Stomach (tissue), 9 donors: ENCODE data around the gene CDC42. TPM values are rescaled to one million over a fixed set of nuclear protein-coding genes. Genes with fewer than 3 reads are reported as not detected.
A peak's percentile ranks its signal among the peaks of the same experiment; 100 is the strongest.

Source experiments
- DNase-seq, 2 donors: peaks; one replicate each; pipeline versions ENCODE4 v3.0.0 to v3.0.0-alpha.2; 2013 to 2019
- H3K27ac ChIP-seq, 5 donors: fragments of 200-600 bp in 4 of 5; sonication (generic) in 4 of 5; one replicate each; pipeline ENCODE4 v1.5.1; 2013 to 2019; ENCODE audit warnings: mild to moderate bottlenecking in 1 of 5, moderate library complexity in 1 of 5
- H3K27me3 ChIP-seq, 3 donors: fragments of 200-600 bp; sonication (generic); one replicate each; pipeline ENCODE4 v1.5.1; 2017 to 2019; ENCODE audit warnings: mixed run types in 1 of 3
- H3K36me3 ChIP-seq, 4 donors: fragments of 200-600 bp; sonication (generic); 1 replicate in 3 of 4; 2 replicates in 1 of 4; pipeline ENCODE4 v1.5.1; 2016 to 2019
- H3K4me1 ChIP-seq, 4 donors: fragments of 200-600 bp; sonication (generic); one replicate each; pipeline ENCODE4 v1.5.1; 2016 to 2019
- H3K4me3 ChIP-seq, 4 donors: fragments of 200-600 bp; sonication (generic) in 3 of 4; one replicate each; pipeline ENCODE4 v1.5.1; 2016 to 2019; ENCODE audit warnings: mild to moderate bottlenecking in 1 of 4
- H3K9me3 ChIP-seq, 4 donors: fragments of 200-600 bp; sonication (generic); one replicate each; pipeline ENCODE4 v1.5.1; 2016 to 2019
- CTCF ChIP-seq, 7 experiments: fragments of 450-650 bp in 4 of 7; fragments of 200-600 bp in 3 of 7; sonication (generic) in 3 of 7; IDR thresholded peaks; one replicate each; pipeline ENCODE4 v1.5.1; 2016 to 2019; ENCODE audit warnings: antibody characterized with exemption in 7 of 7, control low read depth in 2 of 7, mild to moderate bottlenecking in 1 of 7
- EP300 ChIP-seq: sonication (generic); formaldehyde crosslinking; IDR thresholded peaks from one replicate; pipeline ENCODE4 v1.6.1; 2017; ENCODE audit warnings: antibody characterized with exemption
- POLR2A ChIP-seq, 4 donors: fragments of 450-650 bp; IDR thresholded peaks; one replicate each; pipeline ENCODE4 v1.6.1; 2016; ENCODE audit warnings: antibody characterized with exemption in 4 of 4, control low read depth in 2 of 4, mild to moderate bottlenecking in 1 of 4, moderate library complexity in 1 of 4
- POLR2AphosphoS5 ChIP-seq, 3 donors: sonication (generic); formaldehyde crosslinking; IDR thresholded peaks; one replicate each; pipeline ENCODE4 v1.6.1; 2016; ENCODE audit warnings: antibody characterized with exemption in 3 of 3
- WGBS, 5 donors: extraction: QIAGEN DNeasy Blood & Tissue Kit in 3 of 5; methylation state at CpG; one replicate each; pipeline versions ENCODE4 v1.1.5 to v1.1.7; 2013 to 2018; 5-methylcytosine and 5-hydroxymethylcytosine counted together
- intact Hi-C: fragments of 100-400 bp; cut with DNase I; formaldehyde crosslinking; loops from one replicate; pipeline ENCODE4 v1.15.1; 2023; ENCODE audit warnings: low total_unique reads
- polyA plus RNA-seq, 3 donors: library from polyadenylated mRNA; stranded (reverse); fragments of 200-250 nt; gene quantifications; one replicate each; pipeline ENCODE4 v1.2.3, GENCODE V29; 2013
- total RNA-seq, 5 donors: library from RNA; depleted of rRNA; stranded (reverse); fragments of >200 nt; gene quantifications; one replicate each; pipeline versions ENCODE4 v1.1.0 to v1.2.3, GENCODE V29; 2014 to 2016
- donor health status: healthy with polysubstance abuse.
- donor health status: Bipolar disorder and iron deficiency.
- donor health status: healthy.

The CDC42 gene
- total and polyA plus RNA-seq, 8 donors, result 72.4 to 425 (median 122) TPM

GRCh38 chr1:22075718-22076117 is 23.2 kb downstream of the CDC42 start:
- H3K9me3 ChIP-seq, result no peaks in the 10 kb centered on the region
- H3K4me3 ChIP-seq, result peak overlapping the region in 1 of 4 donors; percentile 4
- no peaks in the 10 kb centered on the region for H3K27me3 ChIP-seq
- H3K36me3 ChIP-seq, result peaks cover 0 to 41% (median 30%) of the 10 kb centered on the region in 4 donors
- peaks cover 59 to 98% (median 78%) of the 10 kb centered on the region in 4 donors for H3K4me1 ChIP-seq
- WGBS, 5 donors, result 12 to 36% (median 28%) methylated on average over 2 of the region's 2 CpGs
- intact Hi-C loops, result no loop called here
- TF ChIP-seq POLR2A (IDR thresholded peaks at IDR 0.05) (no peak), EP300 (no peak), POLR2AphosphoS5 (IDR thresholded peaks at IDR 0.05) (no peak), CTCF (IDR thresholded peaks at IDR 0.05) (no peak)
- peak overlapping the region in 2 of 5 donors; percentile 47 to 52 for H3K27ac ChIP-seq
- DNase-seq, result no peak

- peak overlapping the region in 2 of 5 donors; percentile 47 to 52 for H3K27ac ChIP-seq
Observed at GRCh38 chr1:22076346-22076745, 23.8 kb downstream of the CDC42 start.

GRCh38 chr1:22077728-22078127 is 25.2 kb downstream of the CDC42 start:
- 19 to 25% (median 25%) methylated on average over 5 of the region's 5 CpGs for WGBS, 5 donors
- Histone ChIP-seq H3K4me3 (no peak overlapping the region), H3K9me3 (no peaks in the 10 kb centered on the region), H3K36me3 (peaks cover 0 to 56% (median 49%) of the 10 kb centered on the region in 4 donors), H3K27me3 (no peaks in the 10 kb centered on the region), H3K4me1 (peaks cover 47 to 95% (median 76%) of the 10 kb centered on the region in 4 donors), H3K27ac (peak overlapping the region in 1 of 5 donors; percentile 45)
- intact Hi-C loops, result no loop called here
- TF ChIP-seq POLR2A (IDR thresholded peaks at IDR 0.05) (no peak), EP300 (no peak), POLR2AphosphoS5 (IDR thresholded peaks at IDR 0.05) (no peak), CTCF (IDR thresholded peaks at IDR 0.05) (no peak)
- DNase-seq, result no peak

More at GRCh38 chr1:22076346-22076745, 23.8 kb downstream of the CDC42 start:
- no peaks in the 10 kb centered on the region for H3K27me3 ChIP-seq
- H3K36me3 ChIP-seq, result peaks cover 0 to 43% (median 36%) of the 10 kb centered on the region in 4 donors
- intact Hi-C loops, result no loop called here
- H3K4me3 ChIP-seq, result no peak overlapping the region
- 70 to 87% (median 85%) methylated on average over 3 of the region's 3 CpGs for WGBS, 5 donors
- DNase-seq, result no peak
- no peaks in the 10 kb centered on the region for H3K9me3 ChIP-seq
- TF ChIP-seq CTCF (IDR thresholded peaks at IDR 0.05), result no peak
- TF ChIP-seq EP300, result no peak
- TF ChIP-seq POLR2AphosphoS5 (IDR thresholded peaks at IDR 0.05), result no peak
- no peak for TF ChIP-seq POLR2A (IDR thresholded peaks at IDR 0.05)
- peaks cover 59 to 98% (median 79%) of the 10 kb centered on the region in 4 donors for H3K4me1 ChIP-seq

GRCh38 chr1:22078133-22078532 is 25.6 kb downstream of the CDC42 start:
- Histone ChIP-seq H3K4me1 (peaks cover 43 to 93% (median 75%) of the 10 kb centered on the region in 4 donors), H3K4me3 (no peak overlapping the region), H3K36me3 (peaks cover 3 to 60% (median 54%) of the 10 kb centered on the region in 4 donors), H3K9me3 (no peaks in the 10 kb centered on the region), H3K27me3 (no peaks in the 10 kb centered on the region), H3K27ac (no peak overlapping the region)
- WGBS, 5 donors, result 67 to 83% (median 73%) methylated on average over 2 of the region's 2 CpGs
- DNase-seq, result no peak
- no peak for TF ChIP-seq EP300
- TF ChIP-seq POLR2A (IDR thresholded peaks at IDR 0.05), result no peak
- no peak for TF ChIP-seq CTCF (IDR thresholded peaks at IDR 0.05)
- TF ChIP-seq POLR2AphosphoS5 (IDR thresholded peaks at IDR 0.05), result no peak
- intact Hi-C loops, result no loop called here
